DND-41 (cell line): ENCODE measurements around the gene SLC10A2.

ENCODE experiments used
- ATAC-seq: fragments of 200-7000 bp; cut with Tn5 transposase; 3 replicates; pipeline ENCODE4 v1.9.1; 2021; ENCODE audit warnings: low read depth; ENCODE audit not compliant: insufficient read depth
- DNase-seq: peaks from one replicate; pipeline ENCODE4 v3.0.0-alpha.2; 2020
- H2AFZ ChIP-seq: 2 replicates; pipeline ENCODE4 v1.6.0; 2012; ENCODE audit warnings: low read depth, low read length
- H3K27ac ChIP-seq: 2 replicates; pipeline ENCODE4 v1.5.1; 2012; ENCODE audit warnings: low read length, inconsistent platforms
- H3K27me3 ChIP-seq: fragments of 200-600 bp; sonication (generic); 2 replicates; pipeline ENCODE4 v1.6.0; 2012; ENCODE audit warnings: low read length, mild to moderate bottlenecking, inconsistent platforms; ENCODE audit not compliant: insufficient read depth, poor library complexity
- H3K36me3 ChIP-seq: 2 replicates; pipeline ENCODE4 v1.5.1; 2012; ENCODE audit warnings: low read length, inconsistent platforms; ENCODE audit not compliant: insufficient read depth
- H3K4me1 ChIP-seq: 2 replicates; pipeline ENCODE4 v1.5.1; 2012; ENCODE audit warnings: mild to moderate bottlenecking, low read length; ENCODE audit not compliant: insufficient read depth
- H3K4me2 ChIP-seq: 2 replicates; pipeline ENCODE4 v1.6.0; 2012; ENCODE audit warnings: mild to moderate bottlenecking, moderate library complexity, low read length, inconsistent platforms; ENCODE audit not compliant: insufficient read depth
- H3K4me3 ChIP-seq, 2 experiments: fragments of 200-600 bp in 1 of 2; shearing (Covaris generic) in 1 of 2; 2 replicates each; pipeline ENCODE4 v1.5.1; 2012 to 2016; ENCODE audit warnings: inconsistent platforms in 2 of 2, low read length in 2 of 2, mild to moderate bottlenecking in 2 of 2, low read depth in 1 of 2, moderate library complexity in 1 of 2
- H3K79me2 ChIP-seq: 2 replicates; pipeline ENCODE4 v1.6.0; 2012; ENCODE audit warnings: low read length, inconsistent platforms; ENCODE audit not compliant: insufficient read depth
- H3K9ac ChIP-seq: 2 replicates; pipeline ENCODE4 v1.6.0; 2012; ENCODE audit warnings: low read depth, mild to moderate bottlenecking, inconsistent platforms, low read length, moderate library complexity
- H3K9me3 ChIP-seq: 2 replicates; pipeline ENCODE4 v1.5.1; 2012; ENCODE audit warnings: low read length, moderate library complexity, mild to moderate bottlenecking, inconsistent platforms; ENCODE audit not compliant: insufficient read depth, severe bottlenecking
- H4K20me1 ChIP-seq: 2 replicates; pipeline ENCODE4 v1.6.0; 2012; ENCODE audit warnings: low read length; ENCODE audit not compliant: insufficient read depth
- CTCF ChIP-seq: IDR thresholded peaks from 2 replicates; pipeline ENCODE4 v1.5.1; 2012; ENCODE audit warnings: borderline replicate concordance, low read length, moderate library complexity, mild to moderate bottlenecking; ENCODE audit not compliant: poor library complexity, severe bottlenecking; ENCODE audit errors: extremely low read depth
- EZH2 ChIP-seq: IDR thresholded peaks from 3 replicates; pipeline ENCODE4 v1.6.1; 2012; ENCODE audit warnings: borderline replicate concordance, low read depth, mild to moderate bottlenecking, moderate library complexity, low read length, inconsistent platforms; ENCODE audit not compliant: severe bottlenecking

Gene SLC10A2

GRCh38 chr13:103062079-103062478, 4.1 kb downstream of the SLC10A2 start:
- no peaks in the 10 kb centered on the region for H3K36me3 ChIP-seq
- no peaks in the 10 kb centered on the region for H4K20me1 ChIP-seq
- no peak overlapping the region for H2AFZ ChIP-seq
- H3K4me3 ChIP-seq, result no peak overlapping the region
- no peaks in the 10 kb centered on the region for H3K79me2 ChIP-seq
- TF ChIP-seq EZH2 (no peak), CTCF (no peak)
- H3K27me3 ChIP-seq, result no peaks in the 10 kb centered on the region
- no peak overlapping the region for H3K9ac ChIP-seq
- DNase-seq (no peak), ATAC-seq (no peak)
- H3K4me1 ChIP-seq, result no peaks in the 10 kb centered on the region
- H3K27ac ChIP-seq, result no peak overlapping the region
- H3K9me3 ChIP-seq, result peaks cover 6% of the 10 kb centered on the region
- no peak overlapping the region for H3K4me2 ChIP-seq

- Histone ChIP-seq H3K9ac (no peak overlapping the region), H3K4me3 (no peak overlapping the region), H3K79me2 (no peaks in the 10 kb centered on the region), H3K27me3 (no peaks in the 10 kb centered on the region), H4K20me1 (no peaks in the 10 kb centered on the region), H3K9me3 (peaks cover 15% of the 10 kb centered on the region), H3K4me2 (no peak overlapping the region), H3K4me1 (no peaks in the 10 kb centered on the region), H3K36me3 (no peaks in the 10 kb centered on the region), H3K27ac (no peak overlapping the region), H2AFZ (no peak overlapping the region)
- no peak for DNase-seq
- TF ChIP-seq CTCF, result no peak
- TF ChIP-seq EZH2, result no peak
- no peak for ATAC-seq
Observed at GRCh38 chr13:103056008-103056407, 10.2 kb downstream of the SLC10A2 start.

GRCh38 chr13:103055166-103055565, 11.1 kb downstream of the SLC10A2 start:
- no peak for DNase-seq
- Histone ChIP-seq H3K9me3 (peaks cover 15% of the 10 kb centered on the region), H3K27ac (no peak overlapping the region), H3K79me2 (no peaks in the 10 kb centered on the region), H3K27me3 (no peaks in the 10 kb centered on the region), H3K4me3 (no peak overlapping the region), H3K36me3 (no peaks in the 10 kb centered on the region), H2AFZ (no peak overlapping the region), H3K9ac (no peak overlapping the region), H3K4me1 (no peaks in the 10 kb centered on the region), H3K4me2 (no peak overlapping the region), H4K20me1 (no peaks in the 10 kb centered on the region)
- no peak for TF ChIP-seq CTCF
- no peak for TF ChIP-seq EZH2
- no peak for ATAC-seq

GRCh38 chr13:103046676-103047075, 19.5 kb downstream of the SLC10A2 start:
- no peaks in the 10 kb centered on the region for H3K36me3 ChIP-seq
- TF ChIP-seq EZH2 (no peak), CTCF (no peak)
- no peak overlapping the region for H3K4me3 ChIP-seq
- no peaks in the 10 kb centered on the region for H3K27me3 ChIP-seq
- DNase-seq, result no peak
- H3K79me2 ChIP-seq, result no peaks in the 10 kb centered on the region
- H2AFZ ChIP-seq, result no peak overlapping the region
- no peaks in the 10 kb centered on the region for H3K9me3 ChIP-seq
- H3K4me1 ChIP-seq, result no peaks in the 10 kb centered on the region
- H3K4me2 ChIP-seq, result no peak overlapping the region
- H3K27ac ChIP-seq, result no peak overlapping the region
- no peaks in the 10 kb centered on the region for H4K20me1 ChIP-seq
- H3K9ac ChIP-seq, result no peak overlapping the region
- no peak for ATAC-seq
